Measurements from ENCODE around the gene FKBP1B. TPM values are rescaled to one million over a fixed set of nuclear protein-coding genes. Genes with fewer than 3 reads are reported as not detected.
"Not testable (repeated sequence)": the region's sequence is repeated elsewhere in the genome, so short reads cannot be mapped to it uniquely, and the experiment has no call there.

The FKBP1B gene
- total RNA-seq, 1 experiment from 2014 or later = not detected

DNA sequence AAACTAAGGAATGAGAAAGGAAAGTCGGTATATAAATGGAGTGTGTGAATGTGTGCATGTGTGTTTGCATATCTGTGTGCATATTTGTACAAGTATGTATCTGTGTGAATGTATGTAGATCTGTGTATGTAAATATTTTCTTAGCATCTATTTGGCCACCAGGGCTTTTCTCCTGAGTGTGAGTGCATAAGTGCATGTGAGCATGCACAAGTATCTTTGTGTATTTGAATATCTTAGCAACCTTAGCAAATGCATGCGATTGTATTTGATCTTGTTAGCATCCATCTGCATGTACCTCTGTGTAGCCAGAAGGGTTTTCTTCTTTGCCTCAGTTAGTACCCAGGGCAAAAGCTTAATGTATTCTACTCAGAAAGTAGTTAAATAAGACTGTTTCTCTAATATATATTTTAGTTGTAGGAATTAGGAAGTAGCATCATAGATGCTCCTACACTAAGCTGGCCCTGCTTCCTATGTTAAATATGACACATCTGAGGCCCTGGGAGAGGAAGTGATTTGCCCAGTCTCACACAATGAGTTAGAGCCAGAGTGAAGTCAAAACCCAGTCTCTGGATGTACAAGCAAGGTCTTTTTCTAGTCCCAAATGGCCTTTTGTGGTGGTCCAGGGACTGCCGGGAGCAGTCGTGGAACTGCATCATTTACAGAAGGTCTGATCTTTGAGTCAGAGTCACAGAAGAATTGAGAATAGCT, 9.2 kb downstream of the FKBP1B start:
- DNase-seq (ENCODE audit: low spot score) = no peak

DNA sequence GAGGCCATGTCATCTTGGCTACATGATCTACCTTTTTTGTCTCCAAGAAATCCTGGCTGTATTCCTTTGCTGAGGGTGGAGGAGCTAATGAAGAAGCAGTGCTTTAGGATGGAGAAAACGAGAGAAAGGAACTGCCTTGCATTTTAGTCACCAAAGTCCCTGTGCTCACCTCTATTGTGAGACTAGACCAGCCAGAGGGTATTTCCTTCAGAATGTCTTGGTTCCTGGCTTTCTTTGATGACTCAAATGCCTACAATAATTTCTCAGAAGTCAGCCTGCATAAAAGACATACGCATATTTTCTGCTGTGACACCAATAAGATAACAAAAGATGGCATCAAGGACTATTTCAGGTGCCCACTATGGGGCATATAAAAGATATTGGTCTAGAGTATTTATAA, 15.8 kb downstream of the FKBP1B start:
- DNase-seq (ENCODE audit: low spot score) = no peak

DNA sequence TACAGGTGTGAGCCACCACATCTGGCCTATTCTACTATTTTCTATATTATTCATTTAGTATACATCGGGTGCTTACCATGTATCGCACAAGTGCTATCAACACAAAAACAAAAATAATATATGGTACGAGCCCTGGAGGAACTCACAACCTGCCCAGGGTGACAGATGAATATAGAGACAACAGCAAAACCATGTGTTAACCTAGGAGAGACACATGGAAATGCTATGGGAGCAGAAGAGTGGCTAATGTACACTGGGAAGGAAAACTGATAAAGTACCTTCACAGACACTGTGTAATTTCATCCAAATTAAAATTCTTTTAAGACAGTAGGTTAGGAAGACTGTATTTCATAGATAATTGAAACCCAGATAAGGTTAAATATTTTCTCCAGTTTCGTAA, 22.7 kb downstream of the FKBP1B start:
- DNase-seq (ENCODE audit: low spot score) = no peak

DNA sequence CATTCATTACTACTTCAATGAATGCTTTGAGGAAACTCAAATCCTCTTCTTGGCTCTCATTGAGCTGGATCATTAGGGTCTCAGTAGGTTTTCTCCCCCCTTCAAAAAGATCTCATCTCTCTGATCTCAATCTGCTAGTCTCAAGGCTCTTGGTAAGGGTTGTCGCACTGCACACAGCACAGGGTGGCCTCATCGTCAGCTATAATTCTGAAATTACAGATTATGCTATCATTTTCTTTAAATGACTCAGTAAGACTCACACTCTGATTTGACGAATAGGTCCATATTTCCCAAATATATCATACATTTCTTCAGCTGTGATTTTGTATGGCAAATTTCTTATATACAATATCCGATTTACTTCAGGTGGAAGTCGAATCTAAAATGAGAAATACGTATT, 24.3 kb downstream of the FKBP1B start:
- no peak for DNase-seq (ENCODE audit: low spot score)

DNA sequence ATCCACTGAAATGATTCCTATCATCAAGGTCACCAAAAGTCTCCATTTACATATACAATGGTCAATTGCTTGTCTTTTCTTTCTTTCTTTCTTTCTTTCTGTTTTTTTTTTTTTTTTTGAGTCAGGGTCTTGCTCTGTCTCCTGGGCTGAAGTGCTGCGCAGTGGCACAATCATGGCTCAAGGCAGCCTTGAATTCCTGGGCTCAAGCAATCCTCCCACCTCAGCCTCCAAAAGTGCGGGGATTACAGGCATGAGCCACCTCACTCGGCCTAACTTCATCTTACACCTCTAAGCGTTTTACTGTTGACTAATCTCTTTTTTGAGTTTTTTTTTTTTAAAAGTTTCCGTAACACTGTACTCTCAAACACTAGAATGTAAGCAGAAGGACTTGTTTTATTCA, 25.7 kb downstream of the FKBP1B start:
- DNase-seq (ENCODE audit: low spot score) = no peak

DNA sequence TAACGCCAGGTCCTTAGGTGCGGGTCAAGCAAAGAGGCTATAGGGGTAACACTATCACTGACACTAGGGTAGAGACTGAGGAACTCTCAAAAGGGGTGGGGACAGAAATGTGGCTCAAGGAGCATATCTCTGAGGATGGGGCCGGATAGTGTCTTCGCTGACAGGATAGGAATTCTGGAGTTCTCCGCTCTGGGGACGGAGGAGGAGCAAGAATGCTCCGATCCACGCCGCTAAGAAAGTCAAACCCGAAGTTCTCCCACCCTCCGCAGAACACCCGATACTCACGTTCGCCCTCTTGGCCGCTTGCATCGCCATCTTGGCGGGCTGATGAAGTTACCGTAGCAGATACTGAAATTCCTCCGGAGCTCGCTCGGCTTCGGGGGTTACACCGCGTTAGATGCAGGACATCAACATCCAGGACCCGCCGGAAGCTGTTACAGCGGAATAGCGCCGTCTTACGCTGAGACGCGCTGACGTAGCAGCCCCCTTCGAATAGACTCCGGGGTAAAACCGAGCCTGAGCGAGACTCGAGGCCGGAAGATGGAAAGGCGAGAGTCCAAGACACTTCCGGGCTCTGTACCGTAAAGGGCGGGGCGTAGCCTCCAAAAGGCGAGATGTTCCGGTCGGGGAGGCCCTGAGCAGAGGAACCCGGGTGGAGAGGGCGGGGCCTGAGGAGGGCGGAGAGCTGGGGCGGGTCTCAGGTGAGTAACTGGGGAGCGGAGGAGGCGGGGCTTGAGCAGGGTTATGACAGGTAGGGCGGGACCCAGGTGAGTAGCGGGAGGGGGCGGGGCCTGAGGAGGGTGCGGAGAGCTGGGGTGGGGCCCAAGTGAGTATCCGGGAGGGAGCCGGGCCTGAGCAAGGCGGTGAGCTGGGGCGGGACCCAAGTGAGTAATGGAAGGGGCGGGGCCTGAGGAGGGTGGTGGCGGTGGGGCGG, 26.6 kb downstream of the FKBP1B start, which contains the start of gene SF3B6:
Gene SF3B6 (minus strand): TSS at position 412 of the 934 bp plus-strand sequence. CDS start 97 bp downstream, at position 315.
- peak; percentile 99 for DNase-seq (ENCODE audit: low spot score)

DNA sequence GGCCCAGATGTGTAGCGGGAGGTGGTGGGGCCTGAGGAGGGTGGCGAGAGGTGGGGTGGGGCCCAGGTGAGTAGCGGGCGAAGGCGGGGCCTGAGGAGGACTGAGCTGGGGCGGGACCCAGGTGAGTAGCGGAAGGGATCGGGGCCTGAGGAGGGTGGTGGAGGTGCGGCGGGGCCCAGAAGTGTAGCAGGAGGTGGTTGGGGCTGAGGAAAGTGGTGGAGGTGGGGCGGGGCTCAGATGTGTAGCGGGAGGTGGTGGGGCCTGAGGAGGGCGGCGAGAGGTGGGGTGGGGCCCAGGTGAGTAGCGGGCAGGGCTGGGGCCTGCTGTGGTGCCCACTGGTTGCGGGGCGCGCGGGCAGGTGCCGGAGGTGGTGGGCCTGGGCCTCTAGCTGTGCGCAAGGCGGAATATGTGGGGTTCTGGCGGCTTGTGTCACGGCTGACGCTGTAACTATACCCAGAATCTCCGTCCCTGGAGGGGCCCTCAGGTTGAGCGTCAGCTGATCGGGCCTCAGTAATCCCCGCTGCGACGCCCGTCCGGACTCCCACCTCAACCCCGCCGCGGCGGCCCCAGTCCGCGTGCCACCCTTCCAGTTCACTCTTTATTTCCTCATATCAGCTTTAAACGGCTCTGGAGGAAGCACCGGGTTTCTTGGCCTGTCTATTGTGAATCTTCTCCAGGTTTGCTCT, 27.5 kb downstream of the FKBP1B start:
- peak; percentile 59 for DNase-seq (ENCODE audit: low spot score)

DNA sequence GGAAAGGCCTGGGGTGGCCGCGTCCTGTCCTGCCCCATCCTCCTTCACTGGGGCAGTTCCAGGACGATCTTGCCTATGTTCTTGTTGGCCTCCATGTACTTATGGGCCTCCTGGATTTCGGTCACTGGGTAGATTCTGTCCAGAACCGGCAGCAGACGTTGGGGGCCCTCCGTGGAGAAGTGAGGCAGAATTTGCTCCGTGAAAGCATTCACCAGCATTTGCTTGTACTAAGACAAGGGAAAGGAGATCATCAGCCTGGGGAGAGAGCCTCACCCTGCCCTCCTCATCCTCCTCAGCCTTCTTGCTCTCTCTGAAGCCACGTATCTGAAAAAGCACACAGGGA, 28.0 kb downstream of the FKBP1B start:
- no peak for DNase-seq (ENCODE audit: low spot score)

DNA sequence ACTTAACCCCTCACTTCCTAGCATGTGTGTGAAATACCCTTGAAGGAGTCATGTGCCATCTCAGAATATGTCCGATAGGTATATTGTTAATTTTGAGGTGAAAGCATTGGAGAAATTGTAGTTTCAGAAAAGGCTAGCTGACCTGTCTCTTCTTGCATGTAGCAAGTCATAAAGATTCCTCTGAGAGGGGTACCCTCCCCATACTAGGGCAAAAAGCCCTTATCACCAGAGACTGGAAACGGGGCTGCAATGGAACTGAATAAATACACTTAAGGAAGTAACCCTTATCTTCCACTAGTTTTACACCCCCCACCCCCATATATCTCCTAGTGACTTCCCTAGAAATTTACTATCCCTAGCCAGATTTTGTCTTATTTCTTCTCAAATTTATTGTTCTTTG, 28.3 kb downstream of the FKBP1B start:
- DNase-seq (ENCODE audit: low spot score) = no peak

DNA sequence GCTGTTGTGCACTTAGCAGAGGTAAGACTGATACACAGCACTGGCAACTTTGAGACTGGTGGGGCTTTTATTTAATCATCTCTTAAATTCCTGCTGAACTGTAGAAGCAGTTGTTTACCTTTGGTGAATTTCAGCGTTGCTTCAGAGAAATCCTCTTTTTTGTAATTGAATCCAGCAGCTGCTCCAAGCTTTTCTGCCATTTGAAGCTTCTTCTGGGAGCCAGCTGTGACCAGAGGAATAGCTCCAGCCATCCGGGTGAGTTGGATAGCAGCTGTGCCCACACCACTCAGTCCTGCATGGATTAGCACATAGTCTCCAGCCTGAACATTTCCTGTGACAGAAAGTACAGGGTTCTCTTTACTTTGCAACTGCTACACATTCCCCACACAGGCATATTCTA, 31.2 kb downstream of the FKBP1B start:
- no peak for DNase-seq (ENCODE audit: low spot score)

DNA sequence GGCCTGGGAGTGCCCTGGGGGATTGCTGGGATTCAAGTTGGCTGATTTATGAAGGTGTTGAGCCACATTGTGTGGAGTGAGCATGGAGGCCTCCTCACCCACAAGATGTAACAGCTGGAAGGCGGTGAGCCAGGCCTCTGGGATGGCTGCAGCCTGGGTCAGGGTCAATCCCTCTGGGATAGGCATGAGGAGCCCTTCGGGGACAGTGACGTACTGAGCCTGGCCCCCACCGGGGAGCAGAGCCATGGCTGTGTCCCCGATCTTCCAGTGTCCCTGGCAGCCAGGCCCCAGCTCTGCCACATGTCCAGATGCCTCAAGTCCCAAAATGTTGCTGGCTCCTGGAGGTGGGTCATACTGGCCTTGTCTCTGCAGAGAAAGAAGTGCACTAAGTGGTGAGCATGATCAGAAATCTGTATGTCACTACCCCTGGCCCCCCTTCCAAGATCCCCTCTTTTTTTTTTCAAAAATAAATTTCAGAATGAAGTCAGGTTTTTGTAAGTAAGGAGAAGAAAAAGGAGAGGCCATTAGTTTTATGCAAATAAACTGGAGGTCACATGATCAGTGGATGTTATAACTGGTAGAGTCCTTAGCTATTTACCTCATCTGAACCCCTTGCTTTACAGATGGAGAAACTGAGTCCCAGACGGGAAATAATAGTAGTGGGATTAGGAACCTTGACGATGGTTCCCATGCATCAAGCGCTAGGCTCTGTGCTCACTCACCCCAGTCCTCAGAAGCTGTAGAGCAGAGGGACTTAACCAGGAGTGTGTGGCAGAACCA, 33.4 kb downstream of the FKBP1B start:
- DNase-seq (ENCODE audit: low spot score) = no peak

DNA sequence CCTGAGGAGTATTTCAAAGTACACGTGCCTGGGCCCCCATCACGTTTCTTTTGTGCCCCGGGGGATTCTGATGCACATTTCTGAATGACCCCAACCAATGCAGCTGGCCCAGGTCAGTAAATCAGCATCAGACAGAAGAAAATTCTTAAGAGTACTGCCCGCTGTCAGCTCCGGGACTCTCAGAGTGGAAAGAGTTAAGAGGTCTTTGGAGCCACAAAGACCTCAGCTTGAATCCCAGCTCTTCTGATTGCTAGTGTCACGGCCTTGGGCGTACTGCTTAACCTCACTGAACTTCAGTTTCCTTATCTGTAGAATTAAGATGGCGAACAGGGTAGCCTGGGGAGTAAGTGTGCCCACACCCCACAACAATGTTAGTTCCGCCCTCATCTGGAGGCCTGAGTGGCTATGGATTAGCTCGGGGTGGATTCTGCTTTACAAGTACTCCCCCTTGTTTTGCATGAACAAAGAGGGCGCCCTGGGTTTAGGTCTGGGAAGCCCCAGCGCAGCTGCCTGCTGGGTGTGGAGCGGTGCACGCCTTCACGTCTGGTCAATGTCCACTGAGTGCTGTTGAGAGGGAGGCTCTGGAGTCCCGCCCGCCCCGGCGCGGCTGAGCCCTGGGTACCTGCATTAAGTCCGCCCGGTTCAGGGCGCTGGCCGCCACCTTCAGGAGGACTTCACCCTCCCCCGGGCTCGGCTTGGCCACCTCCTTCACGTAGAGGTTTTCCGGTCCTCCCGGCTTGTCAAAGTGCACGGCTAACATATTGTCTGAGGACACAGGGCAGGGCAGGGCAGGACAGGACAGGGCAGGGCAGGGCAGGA, 34.2 kb downstream of the FKBP1B start:
- peak; percentile 88 for DNase-seq (ENCODE audit: low spot score)

DNA sequence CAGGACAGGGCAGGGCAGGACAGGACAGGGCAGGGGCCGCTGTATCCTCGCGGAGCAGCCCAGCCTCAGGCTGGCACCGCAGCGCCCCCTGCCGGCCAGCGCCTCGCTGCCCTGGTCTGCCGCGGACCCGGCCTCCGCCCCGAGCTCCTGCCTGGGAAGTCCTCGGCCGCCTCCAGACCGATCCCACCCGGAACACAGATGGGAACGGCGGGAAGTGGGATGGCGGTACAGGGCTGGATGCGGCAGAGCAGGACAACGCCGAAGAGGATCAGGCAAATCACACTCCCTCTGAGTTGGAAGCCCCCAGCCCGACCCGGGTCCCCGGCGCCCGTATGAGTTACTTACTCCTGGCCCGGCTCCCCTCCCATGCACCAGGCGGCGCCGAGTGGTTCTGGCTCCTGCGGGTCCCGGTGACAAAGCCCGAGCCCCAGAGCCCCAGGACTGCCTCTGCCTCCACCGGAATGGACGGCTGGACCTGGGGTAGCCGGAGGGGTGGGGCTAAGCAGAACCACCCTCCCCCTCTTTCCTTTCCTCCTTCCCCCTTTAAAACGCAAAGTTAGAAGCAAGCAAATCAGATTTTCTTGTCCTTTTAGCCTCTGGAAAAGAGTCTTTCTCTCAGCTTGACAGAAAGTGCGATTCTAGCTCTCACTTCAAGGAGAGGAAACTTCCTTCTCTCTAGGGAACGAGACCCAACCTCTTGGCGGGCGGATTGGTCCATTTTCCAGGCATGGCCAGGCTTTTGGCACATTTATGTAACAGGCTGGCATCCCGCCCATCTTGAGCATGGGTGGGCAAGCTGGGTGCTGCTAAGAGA, 35.1 kb downstream of the FKBP1B start, which contains the start of gene TP53I3:
Gene TP53I3 (minus strand): TSS at position 449 of the 814 bp plus-strand sequence. CDS start 508 bp downstream, outside the sequence.
- DNase-seq (ENCODE audit: low spot score) = peak; percentile 93

DNA sequence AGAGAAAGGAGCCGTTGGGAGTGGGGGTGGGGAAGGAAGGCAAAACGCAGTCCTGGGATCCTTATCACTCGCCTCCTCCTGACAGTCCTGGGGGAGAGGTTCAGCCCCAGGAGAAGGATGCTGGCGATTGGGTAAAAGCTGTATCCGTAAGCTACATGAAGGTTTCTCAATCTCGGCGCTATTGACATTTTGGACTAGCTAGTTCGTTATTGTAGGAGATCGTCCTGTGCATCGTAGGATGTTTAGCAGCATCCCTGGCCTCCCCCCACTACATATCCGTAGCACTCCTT, 35.6 kb downstream of the FKBP1B start:
- no peak for DNase-seq (ENCODE audit: low spot score)

DNA sequence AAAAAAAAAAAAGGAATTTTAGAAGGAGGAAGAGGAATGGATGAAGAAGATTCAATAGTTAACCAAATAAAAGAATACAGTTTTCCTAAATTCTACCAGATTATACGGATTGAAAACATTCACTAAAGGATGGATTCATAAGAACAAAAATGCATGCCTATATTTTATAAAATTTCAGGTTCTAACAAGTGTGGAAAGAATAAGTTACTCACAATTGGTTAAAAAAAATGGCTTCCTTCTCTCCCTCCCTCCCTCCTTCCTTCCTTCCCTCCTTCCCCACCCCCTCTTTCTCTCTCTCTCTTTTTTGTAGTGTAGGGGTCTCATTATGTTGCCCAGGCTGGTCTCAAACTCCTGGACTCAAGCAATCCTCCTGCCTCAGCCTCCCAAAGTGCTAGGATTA, 36.7 kb downstream of the FKBP1B start:
- DNase-seq (ENCODE audit: low spot score) = no peak

DNA sequence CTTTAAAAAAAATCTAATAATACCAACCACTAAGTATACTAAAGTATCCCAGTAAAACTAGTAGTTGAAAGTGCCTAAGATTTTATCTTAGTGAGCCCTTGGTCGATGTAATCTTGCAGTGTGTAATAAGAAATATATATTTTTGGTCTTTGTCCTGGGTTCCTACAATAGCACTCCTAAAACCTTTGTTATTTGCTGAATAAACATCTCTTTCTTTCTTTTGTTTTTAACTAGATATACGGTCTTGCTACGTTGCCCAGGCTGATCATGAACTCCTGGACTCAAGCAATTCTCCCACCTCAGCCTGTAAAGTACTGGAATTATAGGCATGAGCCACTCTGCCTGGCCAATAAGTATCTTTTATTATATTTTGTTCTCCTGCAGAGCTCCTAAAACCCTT, 37.5 kb downstream of the FKBP1B start:
- DNase-seq (ENCODE audit: low spot score) = no peak

DNA sequence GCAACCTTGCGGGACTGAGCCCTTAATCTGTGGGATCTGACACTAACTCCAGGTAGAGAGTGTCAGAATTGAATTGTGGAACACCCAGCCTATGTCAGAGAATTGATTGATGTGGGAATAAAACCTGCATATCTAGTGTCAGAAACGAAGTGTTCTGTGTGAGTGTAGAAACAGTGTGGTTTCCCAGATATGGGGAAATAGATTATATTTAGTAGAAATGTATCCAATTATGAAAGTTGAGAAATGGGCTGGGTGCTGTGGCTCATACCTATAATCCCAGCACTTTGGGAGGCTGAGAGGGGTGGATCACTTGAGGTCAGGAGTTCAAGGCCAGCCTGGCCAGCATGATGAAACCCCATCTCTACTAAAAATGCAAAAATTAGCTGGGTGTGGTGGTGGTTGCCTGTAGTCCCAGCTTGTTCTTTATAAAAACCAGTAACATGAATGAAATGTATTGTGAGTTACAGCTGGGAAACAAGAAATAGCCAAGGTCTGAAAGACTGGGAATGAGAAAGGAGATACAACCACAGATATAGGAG, 39.3 kb downstream of the FKBP1B start:
- DNase-seq (ENCODE audit: low spot score) = no peak

DNA sequence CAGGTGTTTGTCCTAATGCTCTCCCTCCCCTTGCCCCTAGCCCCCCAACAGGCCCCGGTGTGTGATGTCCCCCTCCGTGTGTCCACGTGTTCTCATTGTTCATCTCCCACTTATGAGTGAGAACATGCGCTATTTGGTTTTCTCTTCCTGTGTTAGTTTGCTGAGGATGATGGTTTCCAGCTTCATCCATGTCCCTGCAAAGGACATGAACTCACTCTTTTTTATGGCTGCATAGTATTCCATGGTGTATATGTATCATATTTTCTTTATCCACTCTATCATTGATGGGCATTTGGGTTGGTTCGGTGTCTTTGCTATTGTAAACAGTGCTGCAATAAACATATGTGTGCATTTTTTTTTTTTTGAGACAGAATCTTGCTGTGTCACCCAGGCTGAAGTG, 43.7 kb downstream of the FKBP1B start:
- not testable (repeated sequence) for DNase-seq (ENCODE audit: low spot score)

DNA sequence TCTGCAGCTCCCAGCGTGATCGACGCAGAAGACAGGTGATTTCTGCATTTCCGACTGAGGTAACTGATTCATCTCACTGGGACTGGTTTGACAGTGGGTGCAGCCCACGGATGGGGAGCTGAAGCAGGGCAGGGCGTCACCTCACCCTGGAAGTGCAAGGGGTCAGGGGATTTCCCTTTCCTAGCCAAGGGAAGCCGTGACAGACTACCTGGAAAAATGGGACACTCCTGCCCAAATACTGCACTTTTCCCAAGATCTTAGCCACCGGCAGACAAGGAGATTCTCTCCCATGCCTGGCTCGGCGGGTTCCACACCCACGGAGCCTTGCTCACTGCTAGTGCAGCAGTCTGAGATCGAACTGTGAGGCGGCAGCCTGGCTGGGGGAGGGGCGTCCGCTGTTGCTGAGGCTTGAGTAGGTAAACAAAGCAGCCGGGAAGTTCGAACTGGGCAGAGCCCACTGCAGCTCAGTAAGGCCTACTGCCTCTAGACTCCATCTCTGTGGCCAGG, 45.7 kb downstream of the FKBP1B start:
- not testable (repeated sequence) for DNase-seq (ENCODE audit: low spot score)

Data from HT-29 (cell line).